Activated CD8-positive, alpha-beta T cell treated with anti-CD3 and anti-CD28 coated beads for 36 hours (primary cell): ENCODE results near the gene CDH23. TPM values are rescaled to one million over a fixed set of nuclear protein-coding genes. Genes with fewer than 3 reads are reported as not detected.

Experiments
- ATAC-seq: fragments of 200-7000 bp; cut with Tn5 transposase; one replicate; pipeline ENCODE4 v1.10.0; 2021; ENCODE audit warnings: mild to moderate bottlenecking, moderate library complexity
- CTCF ChIA-PET: fragments of 350-600 bp; sonication (Branson Sonifier 250); formaldehyde crosslinking; loops from one replicate; lab custom pipeline; 2021; ENCODE audit warnings: antibody characterized with exemption; lab: Charles Lee
- POLR2A ChIA-PET: fragments of 350-600 bp; sonication (Branson Sonifier 250); formaldehyde crosslinking; loops from one replicate; lab custom pipeline; 2021; ENCODE audit warnings: antibody characterized with exemption; lab: Charles Lee
- DNase-seq: peaks from one replicate; pipeline ENCODE4 v3.0.0-alpha.2; 2020
- H3K27ac Mint-ChIP-seq: one replicate; pipeline ENCODE4 v1.8.0; 2021; ENCODE audit warnings: mild to moderate bottlenecking, mixed read lengths
- H3K27me3 Mint-ChIP-seq: one replicate; pipeline ENCODE4 v1.8.0; 2021; ENCODE audit warnings: mixed read lengths
- H3K36me3 Mint-ChIP-seq: one replicate; pipeline ENCODE4 v1.8.0; 2021; ENCODE audit warnings: low read depth, mixed read lengths
- H3K4me1 Mint-ChIP-seq: one replicate; pipeline ENCODE4 v1.8.0; 2021; ENCODE audit warnings: low read depth, mixed read lengths
- H3K4me3 Mint-ChIP-seq: one replicate; pipeline ENCODE4 v1.8.0; 2021; ENCODE audit warnings: mild to moderate bottlenecking, moderate library complexity, mixed read lengths
- H3K9me3 Mint-ChIP-seq: one replicate; pipeline ENCODE4 v1.8.0; 2021; ENCODE audit warnings: mixed read lengths
- intact Hi-C: fragments of 100-400 bp; cut with micrococcal nuclease; formaldehyde crosslinking; loops from one replicate; pipeline ENCODE4 v1.10.0; 2022
- total RNA-seq, 2 experiments: library from RNA; stranded (reverse); gene quantifications; one replicate each; pipeline ENCODE4 v1.2.3, GENCODE V29; 2021
- TF ChIP-seq, protein P1 (sequence below): fragments of 200-600 bp; IDR thresholded peaks from one replicate; pipeline ENCODE4 v1.8.0; 2022; ENCODE audit warnings: antibody characterized with exemption, mild to moderate bottlenecking

Gene CDH23
- total RNA-seq, 2 experiments from 2014 or later = 2.4 to 2.7 TPM

GRCh38 chr10:71396084-71396710 is 523 bp upstream of the CDH23 start:
- H3K9me3 Mint-ChIP-seq = no peaks in the 10 kb centered on the region
- TF ChIP-seq, protein P1, sequence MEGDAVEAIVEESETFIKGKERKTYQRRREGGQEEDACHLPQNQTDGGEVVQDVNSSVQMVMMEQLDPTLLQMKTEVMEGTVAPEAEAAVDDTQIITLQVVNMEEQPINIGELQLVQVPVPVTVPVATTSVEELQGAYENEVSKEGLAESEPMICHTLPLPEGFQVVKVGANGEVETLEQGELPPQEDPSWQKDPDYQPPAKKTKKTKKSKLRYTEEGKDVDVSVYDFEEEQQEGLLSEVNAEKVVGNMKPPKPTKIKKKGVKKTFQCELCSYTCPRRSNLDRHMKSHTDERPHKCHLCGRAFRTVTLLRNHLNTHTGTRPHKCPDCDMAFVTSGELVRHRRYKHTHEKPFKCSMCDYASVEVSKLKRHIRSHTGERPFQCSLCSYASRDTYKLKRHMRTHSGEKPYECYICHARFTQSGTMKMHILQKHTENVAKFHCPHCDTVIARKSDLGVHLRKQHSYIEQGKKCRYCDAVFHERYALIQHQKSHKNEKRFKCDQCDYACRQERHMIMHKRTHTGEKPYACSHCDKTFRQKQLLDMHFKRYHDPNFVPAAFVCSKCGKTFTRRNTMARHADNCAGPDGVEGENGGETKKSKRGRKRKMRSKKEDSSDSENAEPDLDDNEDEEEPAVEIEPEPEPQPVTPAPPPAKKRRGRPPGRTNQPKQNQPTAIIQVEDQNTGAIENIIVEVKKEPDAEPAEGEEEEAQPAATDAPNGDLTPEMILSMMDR = peak; percentile 4
- DNase-seq = peak; percentile 59
- ChIA-PET POLR2A (interaction anchor here (1.3 kb wide), 1 partner anchor 20 kb away, joined by 3 read pairs; no protein-coding TSS in a partner anchor), CTCF (interaction anchor here (0.6 to 5.7 kb wide), 24 partner anchors 12 to 416 kb away, joined by 3 to 60 read pairs (median 4); partner anchors contain the start of gene VSIR)
- no peaks in the 10 kb centered on the region for H3K36me3 Mint-ChIP-seq
- peaks cover 51% of the 10 kb centered on the region for H3K27me3 Mint-ChIP-seq
- no peak overlapping the region for H3K27ac Mint-ChIP-seq
- intact Hi-C loops = loop anchor here (5.0 to 10.0 kb wide), 2 partner anchors 171 to 219 kb away; no protein-coding TSS in a partner anchor
- peak; percentile 80 for ATAC-seq
- H3K4me3 Mint-ChIP-seq = peak overlapping the region; percentile 22
- H3K4me1 Mint-ChIP-seq = no peaks in the 10 kb centered on the region

- ChIA-PET CTCF (interaction anchor here (1.0 to 5.7 kb wide), 4 partner anchors 14 to 172 kb away, joined by 3 to 60 read pairs (median 26); no protein-coding TSS in a partner anchor), POLR2A (no interaction called here)
- Mint-ChIP-seq H3K27ac (no peak overlapping the region), H3K4me3 (no peak overlapping the region), H3K4me1 (no peaks in the 10 kb centered on the region), H3K27me3 (peaks cover 46% of the 10 kb centered on the region), H3K9me3 (no peaks in the 10 kb centered on the region), H3K36me3 (no peaks in the 10 kb centered on the region)
- intact Hi-C loops = loop anchor here (5.0 to 10.0 kb wide), 2 partner anchors 170 to 217 kb away; no protein-coding TSS in a partner anchor
- TF ChIP-seq, protein P1 = no peak
- DNase-seq (no peak), ATAC-seq (no peak)
These were observed 834 bp downstream of the CDH23 start for GRCh38 chr10:71397296-71398212.

- Mint-ChIP-seq H3K36me3 (no peaks in the 10 kb centered on the region), H3K4me1 (no peaks in the 10 kb centered on the region), H3K4me3 (no peak overlapping the region), H3K9me3 (no peaks in the 10 kb centered on the region), H3K27me3 (peaks cover 41% of the 10 kb centered on the region), H3K27ac (no peak overlapping the region)
- ChIA-PET POLR2A (no interaction called here), CTCF (interaction anchor here (5.0 to 5.7 kb wide), 2 partner anchors 15 to 170 kb away, joined by 38 to 60 read pairs; no protein-coding TSS in a partner anchor)
- TF ChIP-seq, protein P1 = no peak
- DNase-seq (no peak), ATAC-seq (no peak)
- intact Hi-C loops = loop anchor here (5.0 to 10.0 kb wide), 2 partner anchors 168 to 216 kb away; no protein-coding TSS in a partner anchor
These were observed 2.3 kb downstream of the CDH23 start for GRCh38 chr10:71398976-71399375.

DNA sequence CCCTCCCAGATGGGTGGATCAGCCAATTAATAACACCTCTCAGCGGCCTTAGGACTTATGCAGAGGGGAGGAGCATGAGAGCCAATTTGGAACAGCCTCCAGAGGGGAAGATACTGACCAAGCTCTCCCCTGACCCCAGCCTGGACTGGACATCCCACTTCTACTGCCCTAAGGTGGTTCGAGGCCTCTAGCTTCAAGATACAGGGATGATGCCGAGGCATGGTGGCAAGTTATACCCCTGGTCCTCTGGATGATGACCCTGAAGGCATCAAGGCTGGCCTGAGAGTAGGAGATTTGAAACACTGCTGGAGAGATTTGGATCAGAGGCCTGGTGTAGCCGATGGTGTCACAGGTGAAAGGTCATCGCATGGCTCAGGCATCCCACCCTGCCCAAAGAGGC is 3.2 kb downstream of the CDH23 start:
- TF ChIP-seq, protein P1 = no peak
- ChIA-PET CTCF (interaction anchor here (0.9 to 2.3 kb wide), 3 partner anchors 17 to 170 kb away, joined by 3 to 10 read pairs (median 3); no protein-coding TSS in a partner anchor), POLR2A (no interaction called here)
- DNase-seq (no peak), ATAC-seq (no peak)
- no peaks in the 10 kb centered on the region for H3K36me3 Mint-ChIP-seq
- peaks cover 40% of the 10 kb centered on the region for H3K27me3 Mint-ChIP-seq
- intact Hi-C loops = loop anchor here (5.0 to 10.0 kb wide), 2 partner anchors 167 to 215 kb away; no protein-coding TSS in a partner anchor
- no peaks in the 10 kb centered on the region for H3K9me3 Mint-ChIP-seq
- H3K4me1 Mint-ChIP-seq = no peaks in the 10 kb centered on the region
- H3K27ac Mint-ChIP-seq = no peak overlapping the region
- H3K4me3 Mint-ChIP-seq = no peak overlapping the region
